GM18867 (cell line): ENCODE results near the gene SLC25A22.

Source experiments
- ATAC-seq: cut with Tn5 transposase; IDR thresholded peaks from one replicate; pipeline ENCODE4 v1.9.1; 2021; ENCODE audit warnings: mild to moderate bottlenecking, moderate library complexity; ENCODE audit not compliant: unreplicated experiment

The SLC25A22 gene

GRCh38 chr11:774873-775592 is 23.0 kb downstream of the SLC25A22 start:
- ATAC-seq = no peak

- ATAC-seq = no peak
Observed at GRCh38 chr11:773830-774229, 24.3 kb downstream of the SLC25A22 start.

- no peak for ATAC-seq
Observed at GRCh38 chr11:773425-773824, 24.7 kb downstream of the SLC25A22 start.

GRCh38 chr11:772429-773390 is 25.4 kb downstream of the SLC25A22 start:
- ATAC-seq = no peak

GRCh38 chr11:771617-772204 is 26.4 kb downstream of the SLC25A22 start:
- no peak for ATAC-seq

- no peak for ATAC-seq
Observed at GRCh38 chr11:770642-771616, 27.2 kb downstream of the SLC25A22 start.

GRCh38 chr11:769887-770641 is 28.0 kb downstream of the SLC25A22 start:
- no peak for ATAC-seq

- ATAC-seq = no peak
Observed at GRCh38 chr11:767238-767637, 30.8 kb downstream of the SLC25A22 start.

- no peak for ATAC-seq
Observed at GRCh38 chr11:766936-767210, 31.2 kb downstream of the SLC25A22 start.

- no peak for ATAC-seq
Observed at GRCh38 chr11:766106-766935, 31.8 kb downstream of the SLC25A22 start.

GRCh38 chr11:765802-766091 is 32.3 kb downstream of the SLC25A22 start:
- no peak for ATAC-seq

- no peak for ATAC-seq
Observed at GRCh38 chr11:765025-765801, 32.9 kb downstream of the SLC25A22 start.

- ATAC-seq = no peak
Observed at GRCh38 chr11:764322-765024, 33.6 kb downstream of the SLC25A22 start.

GRCh38 chr11:763549-764321 is 34.3 kb downstream of the SLC25A22 start:
- no peak for ATAC-seq

GRCh38 chr11:763073-763463 is 35.0 kb downstream of the SLC25A22 start:
- no peak for ATAC-seq

GRCh38 chr11:762421-763072 is 35.5 kb downstream of the SLC25A22 start:
- no peak for ATAC-seq
